ENCODE measurements around the gene WWC1.

The WWC1 gene

DNA sequence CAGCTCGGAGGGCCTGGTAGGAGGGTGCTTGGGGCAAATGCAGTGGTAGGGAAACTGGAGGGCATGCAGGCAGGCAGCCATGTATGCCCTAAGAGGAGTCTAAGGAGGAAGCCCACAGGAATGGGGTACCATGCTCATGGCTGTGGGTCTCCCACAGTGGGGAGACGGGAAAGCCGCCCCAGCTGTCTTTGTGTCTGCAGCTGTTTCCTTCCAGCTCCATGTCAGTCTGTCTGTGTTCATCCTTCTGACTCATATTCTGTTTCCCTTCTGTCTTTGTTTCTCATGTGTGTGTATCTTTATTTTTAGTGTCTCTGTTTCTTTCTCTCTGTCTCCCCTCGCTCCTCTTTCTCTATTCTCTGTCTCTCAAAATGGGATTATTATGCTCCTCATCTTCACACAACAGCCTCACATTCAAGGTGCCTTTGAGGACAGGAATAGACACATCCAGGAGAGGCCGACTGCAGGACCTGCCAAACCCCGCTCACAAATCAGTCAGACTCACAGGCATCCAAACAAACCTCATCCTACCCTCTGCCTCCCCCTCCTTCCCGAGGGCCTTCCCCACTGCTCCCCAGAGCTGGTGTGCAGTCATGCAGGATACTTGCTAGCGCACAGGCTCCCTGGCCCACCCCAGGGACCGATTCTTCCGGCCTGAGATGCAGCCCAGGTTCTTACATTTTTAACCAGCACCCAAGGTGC, 126.4 kb downstream of the WWC1 start:
- Histone ChIP-seq H3K9me3 (ENCODE audit: control insufficient read depth, low read length) (no peaks in the 10 kb centered on the region), H3K4me3 (ENCODE audit: insufficient read depth, low read depth, low read length) (no peak overlapping the region), H3K36me3 (ENCODE audit: control insufficient read depth, insufficient read depth, low read length) (no peaks in the 10 kb centered on the region), H3K4me1 (ENCODE audit: control insufficient read depth, insufficient read depth, low read length) (no peaks in the 10 kb centered on the region), H3K27me3 (ENCODE audit: control insufficient read depth, insufficient read depth, low read length, poor library complexity, severe bottlenecking) (no peaks in the 10 kb centered on the region), H3K27ac (ENCODE audit: insufficient read depth, low read depth, low read length, poor library complexity, severe bottlenecking) (no peak overlapping the region)
- 94 to 95% methylated on average over 10 of the region's 10 CpGs for WGBS, 2 experiments

DNA sequence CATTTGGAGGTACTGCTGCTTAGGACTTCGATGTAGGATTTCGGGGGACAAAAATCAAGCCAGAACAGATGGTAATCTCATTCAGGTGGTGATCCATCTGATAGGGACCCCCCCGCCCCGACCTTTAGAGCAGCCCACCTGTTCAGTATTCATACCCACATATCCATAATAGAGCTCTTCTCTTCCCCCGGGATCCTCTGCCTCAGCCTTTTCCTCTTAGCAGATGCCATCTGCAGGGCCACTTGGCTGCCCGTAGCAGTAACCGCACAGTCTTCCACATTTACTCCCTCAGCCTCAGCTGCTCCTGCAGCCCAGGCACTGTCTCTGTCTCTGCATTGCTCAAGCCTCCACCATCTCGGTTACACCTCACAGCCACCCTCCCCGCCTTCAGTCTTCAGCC, 129.0 kb downstream of the WWC1 start:
- H3K27me3 ChIP-seq (ENCODE audit: control insufficient read depth, insufficient read depth, low read length, poor library complexity, severe bottlenecking) = no peaks in the 10 kb centered on the region
- H3K9me3 ChIP-seq (ENCODE audit: control insufficient read depth, low read length) = no peaks in the 10 kb centered on the region
- no peak overlapping the region for H3K27ac ChIP-seq (ENCODE audit: insufficient read depth, low read depth, low read length, poor library complexity, severe bottlenecking)
- H3K36me3 ChIP-seq (ENCODE audit: control insufficient read depth, insufficient read depth, low read length) = peaks cover 3% of the 10 kb centered on the region
- H3K4me1 ChIP-seq (ENCODE audit: control insufficient read depth, insufficient read depth, low read length) = no peaks in the 10 kb centered on the region
- WGBS, 2 experiments = 93% methylated on average over 9 of the region's 9 CpGs
- H3K4me3 ChIP-seq (ENCODE audit: insufficient read depth, low read depth, low read length) = no peak overlapping the region

DNA sequence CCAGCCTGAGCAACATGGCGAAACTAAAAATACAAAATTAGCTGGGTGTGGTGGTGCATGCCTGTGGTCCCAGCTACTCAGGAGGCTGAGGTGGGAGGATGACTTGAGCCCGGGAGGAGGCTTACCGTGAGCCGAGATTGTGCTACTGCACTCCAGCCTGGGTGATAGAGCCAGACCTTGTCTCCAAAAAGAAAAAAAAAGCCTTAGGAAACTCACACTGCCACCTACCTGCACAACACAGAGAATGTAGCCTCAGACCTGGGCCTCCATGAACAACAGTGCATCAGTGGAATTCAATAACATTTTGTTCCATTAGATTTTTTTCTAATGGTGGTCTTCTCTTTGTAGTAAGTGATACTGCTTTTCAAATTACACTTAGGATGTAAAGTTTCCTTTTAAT, 131.0 kb downstream of the WWC1 start:
- no peaks in the 10 kb centered on the region for H3K4me1 ChIP-seq (ENCODE audit: control insufficient read depth, insufficient read depth, low read length)
- H3K27me3 ChIP-seq (ENCODE audit: control insufficient read depth, insufficient read depth, low read length, poor library complexity, severe bottlenecking) = no peaks in the 10 kb centered on the region
- no peak overlapping the region for H3K27ac ChIP-seq (ENCODE audit: insufficient read depth, low read depth, low read length, poor library complexity, severe bottlenecking)
- H3K36me3 ChIP-seq (ENCODE audit: control insufficient read depth, insufficient read depth, low read length) = peaks cover 3% of the 10 kb centered on the region
- WGBS, 2 experiments = 77 to 82% methylated on average over 4 of the region's 4 CpGs
- H3K4me3 ChIP-seq (ENCODE audit: insufficient read depth, low read depth, low read length) = no peak overlapping the region
- H3K9me3 ChIP-seq (ENCODE audit: control insufficient read depth, low read length) = no peaks in the 10 kb centered on the region

DNA sequence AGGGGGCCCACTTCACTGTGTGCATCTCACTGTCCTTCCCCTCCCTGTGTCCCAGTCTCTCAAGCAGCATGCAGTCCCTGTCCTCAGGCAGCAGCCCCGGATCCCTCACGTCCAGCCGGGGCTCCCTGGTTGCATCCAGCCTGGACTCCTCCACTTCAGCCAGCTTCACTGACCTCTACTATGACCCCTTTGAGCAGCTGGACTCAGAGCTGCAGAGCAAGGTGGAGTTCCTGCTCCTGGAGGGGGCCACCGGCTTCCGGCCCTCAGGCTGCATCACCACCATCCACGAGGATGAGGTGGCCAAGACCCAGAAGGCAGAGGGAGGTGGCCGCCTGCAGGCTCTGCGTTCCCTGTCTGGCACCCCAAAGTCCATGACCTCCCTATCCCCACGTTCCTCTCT, 132.0 kb downstream of the WWC1 start:
- Histone ChIP-seq H3K4me1 (ENCODE audit: control insufficient read depth, insufficient read depth, low read length) (no peaks in the 10 kb centered on the region), H3K4me3 (ENCODE audit: insufficient read depth, low read depth, low read length) (no peak overlapping the region), H3K9me3 (ENCODE audit: control insufficient read depth, low read length) (no peaks in the 10 kb centered on the region), H3K27me3 (ENCODE audit: control insufficient read depth, insufficient read depth, low read length, poor library complexity, severe bottlenecking) (no peaks in the 10 kb centered on the region), H3K27ac (ENCODE audit: insufficient read depth, low read depth, low read length, poor library complexity, severe bottlenecking) (no peak overlapping the region), H3K36me3 (ENCODE audit: control insufficient read depth, insufficient read depth, low read length) (peaks cover 3% of the 10 kb centered on the region)
- WGBS, 2 experiments = 92 to 93% methylated on average over 9 of the region's 9 CpGs

DNA sequence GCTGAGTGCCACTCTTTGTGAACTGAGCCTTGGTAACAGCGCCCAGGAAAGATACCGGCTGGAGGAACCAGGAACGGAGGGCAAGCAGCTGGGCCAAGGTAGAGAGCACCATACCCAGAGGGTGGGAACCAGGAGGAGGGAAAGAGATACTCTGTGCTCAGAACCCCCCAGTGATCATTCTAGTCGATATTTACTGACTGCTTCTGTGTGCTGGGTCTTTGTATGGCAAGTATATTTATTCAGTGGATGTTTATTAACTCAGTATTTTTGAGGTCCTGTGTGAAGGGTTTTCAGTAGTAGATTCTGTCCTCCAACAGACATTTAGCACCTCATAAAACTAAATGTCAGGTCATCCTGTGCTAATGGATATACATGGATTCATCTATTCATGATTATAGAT, 132.5 kb downstream of the WWC1 start:
- Histone ChIP-seq H3K27me3 (ENCODE audit: control insufficient read depth, insufficient read depth, low read length, poor library complexity, severe bottlenecking) (no peaks in the 10 kb centered on the region), H3K36me3 (ENCODE audit: control insufficient read depth, insufficient read depth, low read length) (peaks cover 3% of the 10 kb centered on the region), H3K9me3 (ENCODE audit: control insufficient read depth, low read length) (no peaks in the 10 kb centered on the region), H3K27ac (ENCODE audit: insufficient read depth, low read depth, low read length, poor library complexity, severe bottlenecking) (no peak overlapping the region), H3K4me1 (ENCODE audit: control insufficient read depth, insufficient read depth, low read length) (no peaks in the 10 kb centered on the region), H3K4me3 (ENCODE audit: insufficient read depth, low read depth, low read length) (no peak overlapping the region)
- WGBS, 2 experiments = 96% methylated on average over 4 of the region's 4 CpGs

DNA sequence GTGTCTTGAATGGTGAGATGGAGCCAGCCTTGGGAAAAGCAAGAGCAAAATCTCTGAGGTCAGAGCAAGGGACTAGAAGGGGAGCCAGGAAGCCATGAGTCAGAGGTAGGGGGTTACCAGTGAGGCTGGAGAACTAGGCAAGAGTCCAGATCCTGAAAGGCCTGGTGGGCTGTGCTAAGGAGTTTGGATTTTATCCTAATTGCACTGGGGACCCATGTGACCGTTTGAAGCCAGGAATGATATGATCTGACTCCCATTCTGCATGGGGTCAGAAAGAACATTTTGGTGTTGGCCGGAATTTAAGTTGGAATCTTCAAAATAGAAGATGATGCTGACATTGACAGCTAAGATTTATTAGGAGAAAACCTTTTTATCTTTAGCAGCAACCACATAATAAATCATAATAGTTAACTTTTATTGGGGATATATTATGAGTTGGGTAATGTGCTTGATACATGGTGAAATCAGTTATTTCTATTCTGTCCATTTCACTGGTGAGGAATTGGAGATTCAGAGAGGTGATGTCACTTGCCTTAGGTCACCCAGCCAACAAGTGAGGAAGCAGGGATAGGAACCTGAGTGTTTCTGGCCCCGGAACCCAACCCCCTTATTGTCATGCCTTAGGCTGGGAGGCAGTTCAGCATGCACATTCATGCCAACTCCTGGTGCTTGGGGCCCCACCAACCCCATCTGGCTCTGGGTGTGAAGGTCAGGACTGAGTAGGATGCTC, 133.3 kb downstream of the WWC1 start:
- no peak overlapping the region for H3K4me3 ChIP-seq (ENCODE audit: insufficient read depth, low read depth, low read length)
- H3K9me3 ChIP-seq (ENCODE audit: control insufficient read depth, low read length) = no peaks in the 10 kb centered on the region
- H3K27ac ChIP-seq (ENCODE audit: insufficient read depth, low read depth, low read length, poor library complexity, severe bottlenecking) = no peak overlapping the region
- peaks cover 3% of the 10 kb centered on the region for H3K36me3 ChIP-seq (ENCODE audit: control insufficient read depth, insufficient read depth, low read length)
- no peaks in the 10 kb centered on the region for H3K27me3 ChIP-seq (ENCODE audit: control insufficient read depth, insufficient read depth, low read length, poor library complexity, severe bottlenecking)
- H3K4me1 ChIP-seq (ENCODE audit: control insufficient read depth, insufficient read depth, low read length) = no peaks in the 10 kb centered on the region
- 93 to 94% methylated on average over 3 of the region's 3 CpGs for WGBS, 2 experiments

DNA sequence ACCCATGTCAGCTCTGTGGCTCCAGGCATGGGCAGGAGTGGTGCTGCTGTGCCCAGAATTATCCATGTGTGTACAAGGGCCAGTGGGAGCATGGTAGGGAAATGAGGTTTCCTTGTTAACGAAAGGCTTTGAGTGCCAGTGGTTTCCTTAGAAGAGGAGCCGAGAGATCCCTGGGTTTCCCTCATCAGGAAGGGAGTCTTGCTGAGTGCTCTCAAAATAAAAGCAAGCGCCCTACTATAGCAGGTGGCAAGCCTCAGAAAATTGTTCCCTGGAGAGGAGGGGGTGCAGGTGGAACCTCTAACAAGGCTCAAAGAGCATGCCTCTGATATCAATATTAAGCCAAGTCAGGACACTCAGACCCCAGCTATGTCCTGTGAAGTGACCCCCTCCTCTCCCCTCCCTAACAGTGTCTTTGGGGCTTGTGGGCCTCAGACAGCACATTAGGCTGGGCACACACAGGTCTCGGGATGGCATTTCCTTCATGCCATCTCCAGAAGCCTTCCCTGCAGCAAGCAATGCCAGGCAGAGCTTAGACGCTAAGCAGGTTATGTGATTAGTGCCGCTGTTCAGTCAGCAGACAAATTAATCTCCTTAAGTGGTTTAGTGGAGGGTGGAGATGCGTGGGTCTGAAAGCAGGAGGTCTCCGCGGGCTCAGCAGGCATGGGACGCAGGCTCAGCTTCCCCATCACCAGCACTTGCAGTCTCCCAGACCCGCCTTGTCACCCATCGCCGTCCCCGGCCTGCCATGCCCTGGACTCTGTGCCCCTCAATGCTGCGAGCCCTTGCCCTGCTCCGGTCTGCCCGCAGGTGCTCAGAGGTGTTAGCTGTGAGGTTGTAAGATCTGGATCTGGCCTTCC, 134.8 kb downstream of the WWC1 start:
- Histone ChIP-seq H3K9me3 (ENCODE audit: control insufficient read depth, low read length) (no peaks in the 10 kb centered on the region), H3K27ac (ENCODE audit: insufficient read depth, low read depth, low read length, poor library complexity, severe bottlenecking) (no peak overlapping the region), H3K27me3 (ENCODE audit: control insufficient read depth, insufficient read depth, low read length, poor library complexity, severe bottlenecking) (no peaks in the 10 kb centered on the region), H3K4me3 (ENCODE audit: insufficient read depth, low read depth, low read length) (no peak overlapping the region), H3K4me1 (ENCODE audit: control insufficient read depth, insufficient read depth, low read length) (no peaks in the 10 kb centered on the region), H3K36me3 (ENCODE audit: control insufficient read depth, insufficient read depth, low read length) (peaks cover 6% of the 10 kb centered on the region)
- 90 to 96% methylated on average over 17 of the region's 17 CpGs for WGBS, 2 experiments

DNA sequence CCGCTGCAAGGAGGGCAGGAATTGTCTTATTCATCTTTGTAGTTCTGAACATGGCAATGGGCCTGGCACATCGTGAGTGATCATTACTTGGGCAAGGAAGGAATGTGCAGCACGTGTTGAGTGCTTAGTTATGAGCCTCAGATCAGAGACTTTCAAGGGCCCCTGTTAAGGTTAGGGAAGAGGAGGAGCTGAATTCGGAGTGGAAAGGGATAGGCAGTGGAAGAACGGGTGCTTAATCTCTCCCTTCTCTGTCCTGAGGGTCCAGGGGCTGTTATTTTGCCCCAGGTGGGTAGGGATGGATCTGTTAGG, 135.4 kb downstream of the WWC1 start:
- H3K27ac ChIP-seq (ENCODE audit: insufficient read depth, low read depth, low read length, poor library complexity, severe bottlenecking) = no peak overlapping the region
- no peaks in the 10 kb centered on the region for H3K27me3 ChIP-seq (ENCODE audit: control insufficient read depth, insufficient read depth, low read length, poor library complexity, severe bottlenecking)
- H3K36me3 ChIP-seq (ENCODE audit: control insufficient read depth, insufficient read depth, low read length) = peaks cover 6% of the 10 kb centered on the region
- no peak overlapping the region for H3K4me3 ChIP-seq (ENCODE audit: insufficient read depth, low read depth, low read length)
- no peaks in the 10 kb centered on the region for H3K9me3 ChIP-seq (ENCODE audit: control insufficient read depth, low read length)
- WGBS, 2 experiments = 92 to 93% methylated on average over 5 of the region's 5 CpGs
- H3K4me1 ChIP-seq (ENCODE audit: control insufficient read depth, insufficient read depth, low read length) = no peaks in the 10 kb centered on the region

DNA sequence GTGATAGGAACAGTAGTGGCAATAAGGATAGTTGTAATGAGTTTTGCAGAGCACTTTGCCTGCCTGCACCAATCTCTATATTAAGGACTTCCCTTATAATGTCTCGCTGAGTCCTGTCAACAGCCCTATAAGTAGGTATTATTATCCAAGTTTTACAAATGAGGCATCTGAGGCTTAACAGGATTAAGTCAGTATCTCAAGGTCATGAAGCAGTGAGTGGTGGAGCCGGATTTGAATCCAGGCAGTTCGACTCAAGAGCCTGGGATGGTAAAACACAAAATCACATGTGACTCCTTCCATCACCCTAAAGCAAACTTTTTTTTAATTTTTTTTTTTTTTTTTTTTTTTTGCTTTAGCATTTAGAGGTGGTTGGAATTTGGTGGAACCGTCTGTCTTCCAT, 135.8 kb downstream of the WWC1 start:
- WGBS, 2 experiments = 90 to 95% methylated on average over 4 of the region's 4 CpGs
- Histone ChIP-seq H3K9me3 (ENCODE audit: control insufficient read depth, low read length) (no peaks in the 10 kb centered on the region), H3K27ac (ENCODE audit: insufficient read depth, low read depth, low read length, poor library complexity, severe bottlenecking) (no peak overlapping the region), H3K4me1 (ENCODE audit: control insufficient read depth, insufficient read depth, low read length) (no peaks in the 10 kb centered on the region), H3K36me3 (ENCODE audit: control insufficient read depth, insufficient read depth, low read length) (peaks cover 6% of the 10 kb centered on the region), H3K4me3 (ENCODE audit: insufficient read depth, low read depth, low read length) (no peak overlapping the region), H3K27me3 (ENCODE audit: control insufficient read depth, insufficient read depth, low read length, poor library complexity, severe bottlenecking) (no peaks in the 10 kb centered on the region)

DNA sequence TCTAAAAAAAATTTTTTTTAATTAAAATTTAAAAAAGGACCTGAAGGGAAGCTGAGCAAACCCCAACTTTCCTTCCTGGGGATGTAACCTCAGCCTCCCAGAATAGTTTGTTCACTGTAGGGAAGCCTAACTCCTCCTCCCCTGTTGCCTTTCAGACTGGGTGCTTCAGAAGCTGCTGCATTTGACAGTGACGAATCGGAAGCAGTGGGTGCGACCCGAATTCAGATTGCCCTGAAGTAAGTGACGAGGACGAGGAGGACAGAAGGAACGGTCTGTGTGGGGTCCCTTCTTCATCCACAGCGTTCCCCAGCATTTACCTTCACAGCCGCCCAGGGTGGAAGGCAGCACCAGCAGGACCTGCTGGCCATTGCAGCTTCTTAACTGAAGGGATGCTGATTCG, 137.1 kb downstream of the WWC1 start:
- H3K36me3 ChIP-seq (ENCODE audit: control insufficient read depth, insufficient read depth, low read length) = peaks cover 6% of the 10 kb centered on the region
- no peak overlapping the region for H3K4me3 ChIP-seq (ENCODE audit: insufficient read depth, low read depth, low read length)
- 95 to 96% methylated on average over 10 of the region's 10 CpGs for WGBS, 2 experiments
- no peaks in the 10 kb centered on the region for H3K27me3 ChIP-seq (ENCODE audit: control insufficient read depth, insufficient read depth, low read length, poor library complexity, severe bottlenecking)
- H3K9me3 ChIP-seq (ENCODE audit: control insufficient read depth, low read length) = no peaks in the 10 kb centered on the region
- H3K4me1 ChIP-seq (ENCODE audit: control insufficient read depth, insufficient read depth, low read length) = peaks cover 1% of the 10 kb centered on the region
- no peak overlapping the region for H3K27ac ChIP-seq (ENCODE audit: insufficient read depth, low read depth, low read length, poor library complexity, severe bottlenecking)

Data from ectodermal cell (in vitro differentiated cells).